Tibial nerve (tissue), 3 donors: Measurements from ENCODE around the gene IGSF5.

ENCODE experiments used
- CTCF ChIP-seq, 5 experiments: fragments of 200-600 bp in 3 of 5; fragments of 450-650 bp in 2 of 5; sonication (generic) in 3 of 5; IDR thresholded peaks; one replicate each; pipeline ENCODE4 v1.5.1; 2016 to 2019; ENCODE audit warnings: antibody characterized with exemption in 5 of 5, mild to moderate bottlenecking in 3 of 5, moderate library complexity in 2 of 5
- POLR2A ChIP-seq, 2 donors: fragments of 450-650 bp; IDR thresholded peaks; one replicate each; pipeline ENCODE4 v1.6.1; 2017; ENCODE audit warnings: antibody characterized with exemption in 2 of 2, mild to moderate bottlenecking in 2 of 2, moderate library complexity in 2 of 2

GRCh38 chr21:39803393-39803792 lies 58.4 kb downstream of the IGSF5 start:
- no peak for TF ChIP-seq POLR2A (IDR thresholded peaks at IDR 0.05)
- TF ChIP-seq CTCF (IDR thresholded peaks at IDR 0.05): no peak
